SK-N-SH treated with all-trans-retinoic acid at 6 μM for 48 hours (cell line): ENCODE data around the gene CYP24A1.

Experiments used
- ATAC-seq: fragments of 200-7000 bp; cut with Tn5 transposase; 3 replicates; pipeline ENCODE4 v1.9.1; 2020; ENCODE audit warnings: mild to moderate bottlenecking, moderate library complexity
- ARNTL ChIP-seq: fragments of 450-650 bp; formaldehyde crosslinking; IDR thresholded peaks from 2 replicates; pipeline ENCODE4 v1.5.0; 2020; ENCODE audit warnings: low read depth, mild to moderate bottlenecking, moderate library complexity, borderline replicate concordance
- BACH2 ChIP-seq: fragments of 250-450 bp; sonication (Bioruptor Pico); IDR thresholded peaks from 2 replicates; pipeline ENCODE4 v1.9.0; 2021; ENCODE audit warnings: mild to moderate bottlenecking, borderline replicate concordance
- CREB5 ChIP-seq: fragments of 250-450 bp; sonication (Bioruptor Pico); IDR thresholded peaks from 2 replicates; pipeline ENCODE4 v1.5.1; 2020; ENCODE audit warnings: low read depth, mild to moderate bottlenecking, moderate library complexity
- CSDC2 ChIP-seq: fragments of 250-450 bp; sonication (Bioruptor Pico); IDR thresholded peaks from 2 replicates; pipeline ENCODE4 v1.5.0; 2020; ENCODE audit warnings: mild to moderate bottlenecking, moderate library complexity
- CSRNP3 ChIP-seq: fragments of 250-450 bp; sonication (Bioruptor Pico); IDR thresholded peaks from 2 replicates; pipeline ENCODE4 v1.5.1; 2021; ENCODE audit warnings: mild to moderate bottlenecking, moderate library complexity
- ESRRG ChIP-seq: fragments of 250-450 bp; sonication (Bioruptor Pico); IDR thresholded peaks from 2 replicates; pipeline ENCODE4 v1.6.1; 2021; ENCODE audit warnings: mild to moderate bottlenecking
- GLIS3 ChIP-seq: fragments of 250-450 bp; sonication (Bioruptor Pico); IDR thresholded peaks from 2 replicates; pipeline ENCODE4 v1.5.0; 2020; ENCODE audit warnings: mild to moderate bottlenecking, moderate library complexity
- ISL1 ChIP-seq: fragments of 250-450 bp; sonication (Bioruptor Pico); IDR thresholded peaks from 2 replicates; pipeline ENCODE4 v2.1.2; 2022; ENCODE audit warnings: mild to moderate bottlenecking, moderate library complexity
- OSR1 ChIP-seq: fragments of 250-450 bp; sonication (Bioruptor Pico); IDR thresholded peaks from 2 replicates; pipeline ENCODE4 v1.8.0; 2022; ENCODE audit warnings: moderate library complexity, mild to moderate bottlenecking, inconsistent platforms
- PATZ1 ChIP-seq: fragments of 250-450 bp; sonication (Bioruptor Pico); IDR thresholded peaks from 2 replicates; pipeline ENCODE4 v1.8.0; 2020; ENCODE audit warnings: mild to moderate bottlenecking, moderate library complexity, borderline replicate concordance
- POU6F1 ChIP-seq: fragments of 250-450 bp; sonication (Bioruptor Pico); IDR thresholded peaks from 2 replicates; pipeline ENCODE4 v1.8.0; 2021; ENCODE audit warnings: low read depth, mild to moderate bottlenecking, moderate library complexity, borderline replicate concordance
- RARB ChIP-seq: fragments of 250-450 bp; sonication (Bioruptor Pico); IDR thresholded peaks from 2 replicates; pipeline ENCODE4 v1.8.0; 2021; ENCODE audit warnings: mild to moderate bottlenecking, moderate library complexity
- SNAI2 ChIP-seq: fragments of 250-450 bp; sonication (Bioruptor Pico); IDR thresholded peaks from 2 replicates; pipeline ENCODE4 v1.5.0; 2020; ENCODE audit warnings: mild to moderate bottlenecking, moderate library complexity
- TCF4 ChIP-seq: fragments of 250-450 bp; sonication (Bioruptor Pico); IDR thresholded peaks from 2 replicates; pipeline ENCODE4 v1.8.0; 2021; ENCODE audit warnings: mild to moderate bottlenecking, moderate library complexity, borderline replicate concordance
- TSHZ2 ChIP-seq: fragments of 250-450 bp; sonication (Bioruptor Pico); IDR thresholded peaks from 2 replicates; pipeline ENCODE4 v1.5.0; 2020; ENCODE audit warnings: mild to moderate bottlenecking, moderate library complexity
- ZC3H10 ChIP-seq: fragments of 250-450 bp; sonication (Bioruptor Pico); IDR thresholded peaks from 2 replicates; pipeline ENCODE4 v1.5.1; 2021; ENCODE audit warnings: mild to moderate bottlenecking, moderate library complexity
- ZFP3 ChIP-seq: fragments of 250-450 bp; sonication (Bioruptor Pico); IDR thresholded peaks from 2 replicates; pipeline ENCODE4 v1.5.0; 2020; ENCODE audit warnings: mild to moderate bottlenecking, moderate library complexity
- ZFP30 ChIP-seq: fragments of 450-650 bp; formaldehyde crosslinking; IDR thresholded peaks from 2 replicates; pipeline ENCODE4 v1.5.0; 2022; ENCODE audit warnings: mild to moderate bottlenecking, moderate library complexity
- ZNF565 ChIP-seq: fragments of 450-650 bp; formaldehyde crosslinking; conservative IDR thresholded peaks from 2 replicates; pipeline ENCODE4 v1.5.0; 2020; ENCODE audit warnings: low read depth, mild to moderate bottlenecking, moderate library complexity
- ZNF70 ChIP-seq: fragments of 450-650 bp; formaldehyde crosslinking; IDR thresholded peaks from 2 replicates; pipeline ENCODE4 v1.5.0; 2020; ENCODE audit warnings: mild to moderate bottlenecking, moderate library complexity
- ZNF8 ChIP-seq: fragments of 450-650 bp; formaldehyde crosslinking; IDR thresholded peaks from 2 replicates; pipeline ENCODE4 v1.5.0; 2020; ENCODE audit warnings: mild to moderate bottlenecking, moderate library complexity

Gene CYP24A1

GRCh38 chr20:54173653-54174456, at the start of gene CYP24A1:
CYP24A1 (minus strand) TSS chr20:54173986; CDS start chr20:54173579, 407 bp downstream.
- ATAC-seq: peak; percentile 48
- no peak for TF ChIP-seq ZFP30 (CRISPR knock-in tag)
- TF ChIP-seq POU6F1 (CRISPR knock-in tag): no peak
- TF ChIP-seq SNAI2 (CRISPR knock-in tag): no peak
- TF ChIP-seq BACH2 (CRISPR knock-in tag): no peak
- TF ChIP-seq CSRNP3 (CRISPR knock-in tag): no peak
- no peak for TF ChIP-seq ARNTL (CRISPR knock-in tag)

GRCh38 chr20:54223285-54223684, 49.5 kb upstream of the CYP24A1 start:
- TF ChIP-seq CSDC2 (CRISPR knock-in tag) (no peak), ZNF70 (no peak), OSR1 (no peak)
- ATAC-seq: no peak

- peak; percentile 51; the same call in 2 of the 3 replicates for ATAC-seq
- TF ChIP-seq ZNF70 (peak; percentile 88), BACH2 (CRISPR knock-in tag) (no peak), OSR1 (no peak), ZC3H10 (CRISPR knock-in tag) (no peak), ZNF8 (CRISPR knock-in tag) (no peak), ZFP30 (CRISPR knock-in tag) (no peak)
Measured at GRCh38 chr20:54221996-54222890, 48.5 kb upstream of the CYP24A1 start.

- TF ChIP-seq RARB: no peak
- TF ChIP-seq TSHZ2: no peak
- TF ChIP-seq TCF4 (CRISPR knock-in tag): no peak
- TF ChIP-seq CREB5 (CRISPR knock-in tag): no peak
- TF ChIP-seq ESRRG: no peak
- no peak for TF ChIP-seq PATZ1 (CRISPR knock-in tag)
- no peak for TF ChIP-seq ZNF70
- no peak for TF ChIP-seq GLIS3 (CRISPR knock-in tag)
- no peak for TF ChIP-seq ZNF565
- TF ChIP-seq ZFP3: no peak
- no peak for TF ChIP-seq ISL1
- TF ChIP-seq CSDC2 (CRISPR knock-in tag): no peak
- TF ChIP-seq ZFP30 (CRISPR knock-in tag): no peak
- TF ChIP-seq SNAI2 (CRISPR knock-in tag): no peak
- TF ChIP-seq BACH2 (CRISPR knock-in tag): no peak
- TF ChIP-seq ZC3H10 (CRISPR knock-in tag): no peak
- ATAC-seq: no peak
Measured at GRCh38 chr20:54221353-54221752, 47.6 kb upstream of the CYP24A1 start.
